Transverse colon (tissue), 4 donors: ENCODE results near the gene DMD. TPM values are rescaled to one million over a fixed set of nuclear protein-coding genes. Genes with fewer than 3 reads are reported as not detected.

Experiments used
- DNase-seq: peaks from one replicate; pipeline ENCODE4 v3.0.0-alpha.2; 2019
- H3K27ac ChIP-seq, 4 donors: fragments of 200-600 bp; sonication (generic); 2 replicates each; pipeline ENCODE4 v1.5.1; 2016 to 2018; ENCODE audit warnings: inconsistent platforms in 4 of 4
- H3K27me3 ChIP-seq: fragments of 200-600 bp; sonication (generic); 2 replicates; pipeline ENCODE4 v1.5.1; 2017; ENCODE audit warnings: inconsistent platforms
- H3K36me3 ChIP-seq, 4 donors: fragments of 200-600 bp; sonication (generic); 2 replicates each; pipeline ENCODE4 v1.5.1; 2017 to 2019; ENCODE audit warnings: inconsistent platforms in 4 of 4
- H3K4me1 ChIP-seq, 4 donors: fragments of 200-600 bp; sonication (generic); 2 replicates each; pipeline ENCODE4 v1.5.1; 2017 to 2020; ENCODE audit warnings: inconsistent platforms in 4 of 4
- H3K4me3 ChIP-seq, 4 donors: fragments of 200-600 bp; sonication (generic); 1 replicate in 1 of 4; 2 replicates in 3 of 4; pipeline versions ENCODE4 v1.5.1 to v1.6.1; 2017 to 2019; ENCODE audit warnings: inconsistent platforms in 4 of 4
- H3K9me3 ChIP-seq, 2 donors: fragments of 200-600 bp; sonication (generic); 2 replicates each; pipeline ENCODE4 v1.5.1; 2017 to 2019; ENCODE audit warnings: inconsistent platforms in 2 of 2
- EP300 ChIP-seq: sonication (generic); formaldehyde crosslinking; IDR thresholded peaks from one replicate; pipeline ENCODE4 v1.6.1; 2017; ENCODE audit warnings: antibody characterized with exemption, low read depth
- POLR2A ChIP-seq: fragments of 450-650 bp; IDR thresholded peaks from one replicate; pipeline ENCODE4 v1.6.1; 2016; ENCODE audit warnings: antibody characterized with exemption, mild to moderate bottlenecking, moderate library complexity
- POLR2AphosphoS5 ChIP-seq, 3 donors: sonication (generic); formaldehyde crosslinking; IDR thresholded peaks; one replicate each; pipeline ENCODE4 v1.6.1; 2016; ENCODE audit warnings: antibody characterized with exemption in 3 of 3
- WGBS, 2 donors: methylation state at CpG; one replicate each; pipeline ENCODE4 v1.1.5; 2018; ENCODE audit warnings: low coverage in 1 of 2; 5-methylcytosine and 5-hydroxymethylcytosine counted together
- in situ Hi-C, 4 donors: fragments of 200-750 bp; cut with MboI; loops; one replicate each; pipeline versions ENCODE4 v1.15.0 to v1.15.1; 2017; ENCODE audit warnings: low sequenced_read_pairs in 3 of 4, low pct_ligation_motif_present in 1 of 4, low pct_unique_long_range_greater_than_20kb in 1 of 4
- intact Hi-C: fragments of 100-400 bp; cut with DNase I; formaldehyde crosslinking; loops from one replicate; pipeline ENCODE4 v1.15.1; 2023; ENCODE audit warnings: low total_unique reads
- total RNA-seq, 4 donors: library from RNA; depleted of rRNA; stranded (reverse); fragments of >200 nt; gene quantifications; one replicate each; pipeline ENCODE4 v1.1.0, GENCODE V29; 2016
- TF ChIP-seq, protein P1 (sequence below), 5 experiments: fragments of 200-600 bp in 3 of 5; fragments of 450-650 bp in 2 of 5; sonication (generic) in 3 of 5; IDR thresholded peaks; 1 replicate in 2 of 5; 2 replicates in 3 of 5; pipeline ENCODE4 v1.5.1; 2016 to 2017; ENCODE audit warnings: antibody characterized with exemption in 5 of 5, inconsistent platforms in 3 of 5, mild to moderate bottlenecking in 2 of 5, moderate library complexity in 1 of 5

DMD gene
- total RNA-seq, 4 donors from 2014 or later: 20.9 to 44.6 (median 32.5) TPM

DNA sequence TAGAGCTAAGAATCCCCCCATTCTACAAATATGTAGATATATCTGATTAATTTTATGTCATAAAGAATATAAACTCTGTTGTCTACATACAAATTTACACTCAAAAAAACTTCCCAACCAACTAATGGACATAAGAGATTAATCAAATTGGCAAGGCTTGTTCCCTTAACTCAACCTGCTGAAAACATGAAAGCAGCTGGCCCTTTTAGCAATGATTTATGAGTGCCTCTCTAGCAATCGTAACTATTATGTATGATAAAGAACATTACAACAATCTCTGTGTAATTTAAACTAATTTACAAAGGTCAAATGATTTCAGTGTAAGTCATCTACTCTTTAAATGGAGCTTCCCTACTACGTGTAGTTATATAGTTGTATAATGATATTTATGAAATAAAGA lies 2056.4 kb downstream of the DMD start:
- intact Hi-C loops (no loop called here), in situ Hi-C loops (no loop called here)
- Histone ChIP-seq H3K9me3 (no peaks in the 10 kb centered on the region), H3K36me3 (no peaks in the 10 kb centered on the region), H3K27ac (no peak overlapping the region), H3K27me3 (no peaks in the 10 kb centered on the region), H3K4me1 (no peaks in the 10 kb centered on the region), H3K4me3 (no peak overlapping the region)
- TF ChIP-seq EP300 (no peak), POLR2A (no peak), POLR2AphosphoS5 (IDR thresholded peaks at IDR 0.05) (no peak)
- TF ChIP-seq, protein P1, sequence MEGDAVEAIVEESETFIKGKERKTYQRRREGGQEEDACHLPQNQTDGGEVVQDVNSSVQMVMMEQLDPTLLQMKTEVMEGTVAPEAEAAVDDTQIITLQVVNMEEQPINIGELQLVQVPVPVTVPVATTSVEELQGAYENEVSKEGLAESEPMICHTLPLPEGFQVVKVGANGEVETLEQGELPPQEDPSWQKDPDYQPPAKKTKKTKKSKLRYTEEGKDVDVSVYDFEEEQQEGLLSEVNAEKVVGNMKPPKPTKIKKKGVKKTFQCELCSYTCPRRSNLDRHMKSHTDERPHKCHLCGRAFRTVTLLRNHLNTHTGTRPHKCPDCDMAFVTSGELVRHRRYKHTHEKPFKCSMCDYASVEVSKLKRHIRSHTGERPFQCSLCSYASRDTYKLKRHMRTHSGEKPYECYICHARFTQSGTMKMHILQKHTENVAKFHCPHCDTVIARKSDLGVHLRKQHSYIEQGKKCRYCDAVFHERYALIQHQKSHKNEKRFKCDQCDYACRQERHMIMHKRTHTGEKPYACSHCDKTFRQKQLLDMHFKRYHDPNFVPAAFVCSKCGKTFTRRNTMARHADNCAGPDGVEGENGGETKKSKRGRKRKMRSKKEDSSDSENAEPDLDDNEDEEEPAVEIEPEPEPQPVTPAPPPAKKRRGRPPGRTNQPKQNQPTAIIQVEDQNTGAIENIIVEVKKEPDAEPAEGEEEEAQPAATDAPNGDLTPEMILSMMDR (IDR thresholded peaks at IDR 0.05): no peak
- 44 to 55% methylated on average over 1 to 2 of the region's 2 CpGs for WGBS, 2 donors
- no peak for DNase-seq

GRCh38 chrX:31153475-31154047 lies 2057.8 kb downstream of the DMD start:
- Histone ChIP-seq H3K4me3 (no peak overlapping the region), H3K36me3 (no peaks in the 10 kb centered on the region), H3K27me3 (no peaks in the 10 kb centered on the region), H3K27ac (no peak overlapping the region), H3K4me1 (no peaks in the 10 kb centered on the region), H3K9me3 (no peaks in the 10 kb centered on the region)
- WGBS, 2 donors: 67% methylated on average over 1 of the region's 1 CpG; no CpG with 5 or more reads in 1 of the 2 donors
- in situ Hi-C loops (no loop called here), intact Hi-C loops (no loop called here)
- no peak for TF ChIP-seq POLR2AphosphoS5 (IDR thresholded peaks at IDR 0.05)
- TF ChIP-seq EP300: no peak
- TF ChIP-seq, protein P1 (IDR thresholded peaks at IDR 0.05): no peak
- TF ChIP-seq POLR2A: no peak
- no peak for DNase-seq

- no peak overlapping the region for H3K27ac ChIP-seq
- DNase-seq: no peak
- 74% methylated on average over 6 of the region's 6 CpGs; no CpG with 5 or more reads in 1 of the 2 donors for WGBS, 2 donors
These were observed 2064.2 kb downstream of the DMD start for GRCh38 chrX:31147175-31147574.

GRCh38 chrX:31139961-31140360 lies 2071.4 kb downstream of the DMD start:
- intact Hi-C loops (no loop called here), in situ Hi-C loops (no loop called here)
- Histone ChIP-seq H3K36me3 (no peaks in the 10 kb centered on the region), H3K4me1 (no peaks in the 10 kb centered on the region), H3K27me3 (no peaks in the 10 kb centered on the region), H3K27ac (no peak overlapping the region), H3K9me3 (no peaks in the 10 kb centered on the region), H3K4me3 (no peak overlapping the region)
- TF ChIP-seq POLR2A (no peak), POLR2AphosphoS5 (IDR thresholded peaks at IDR 0.05) (no peak), EP300 (no peak)
- TF ChIP-seq, protein P1 (IDR thresholded peaks at IDR 0.05): no peak
- no peak for DNase-seq
- WGBS, 2 donors: 74 to 82% methylated on average over 5 of the region's 5 CpGs

More at GRCh38 chrX:31147175-31147574, 2064.2 kb downstream of the DMD start:
- intact Hi-C loops (no loop called here), in situ Hi-C loops (no loop called here)
- Histone ChIP-seq H3K9me3 (no peaks in the 10 kb centered on the region), H3K4me3 (no peak overlapping the region), H3K27me3 (no peaks in the 10 kb centered on the region), H3K4me1 (no peaks in the 10 kb centered on the region), H3K36me3 (no peaks in the 10 kb centered on the region)
- TF ChIP-seq POLR2A (no peak), EP300 (no peak), POLR2AphosphoS5 (IDR thresholded peaks at IDR 0.05) (no peak)

DNA sequence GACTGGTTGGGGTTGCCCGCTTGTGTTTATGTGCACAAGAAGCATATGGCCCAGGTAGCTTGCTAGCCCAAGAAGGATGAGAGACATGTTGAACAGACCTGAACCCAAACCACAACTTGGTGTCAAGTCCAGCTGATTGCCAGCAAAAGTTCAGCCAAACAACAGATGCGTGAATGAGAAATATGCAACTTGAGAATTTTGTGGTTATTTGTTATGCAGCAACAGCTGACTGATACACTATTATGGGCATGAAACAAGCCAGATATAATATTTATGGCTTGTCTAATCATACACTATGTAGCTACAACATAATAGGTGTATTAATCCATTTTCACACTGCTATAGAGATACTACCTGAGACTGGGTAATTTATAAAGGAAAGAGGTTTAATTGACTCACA lies 2073.2 kb downstream of the DMD start:
- H3K4me1 ChIP-seq: no peaks in the 10 kb centered on the region
- no peaks in the 10 kb centered on the region for H3K36me3 ChIP-seq
- intact Hi-C loops (no loop called here), in situ Hi-C loops (no loop called here)
- H3K27ac ChIP-seq: no peak overlapping the region
- H3K4me3 ChIP-seq: no peak overlapping the region
- WGBS, 2 donors: 95 to 100% methylated on average over 1 to 2 of the region's 2 CpGs
- H3K9me3 ChIP-seq: no peaks in the 10 kb centered on the region
- no peaks in the 10 kb centered on the region for H3K27me3 ChIP-seq
- TF ChIP-seq POLR2A (no peak), EP300 (no peak), POLR2AphosphoS5 (IDR thresholded peaks at IDR 0.05) (no peak)
- TF ChIP-seq, protein P1 (IDR thresholded peaks at IDR 0.05): no peak
- DNase-seq: no peak
